Measurements from ENCODE around the gene CNTNAP2.

CNTNAP2 gene

DNA sequence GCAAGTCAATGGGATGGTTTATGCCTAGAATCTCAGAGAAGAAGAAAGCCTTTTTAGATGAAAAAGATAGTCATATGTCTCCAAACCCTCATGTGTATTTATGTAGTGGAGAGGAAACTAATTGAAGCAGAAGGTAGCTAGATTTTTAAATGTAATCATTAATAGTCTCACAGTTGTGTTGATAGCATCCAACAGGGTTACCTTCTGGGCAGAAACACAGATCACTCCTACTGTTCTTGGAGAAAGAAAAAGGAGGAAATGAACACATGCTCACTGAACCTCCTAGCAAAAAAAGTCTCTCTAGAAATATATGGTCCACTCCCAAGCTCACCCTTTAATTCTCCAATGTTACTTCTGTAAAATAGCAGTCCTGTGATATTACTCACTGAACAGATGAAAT lies 1696.7 kb downstream of the CNTNAP2 start:
- H3K4me3 ChIP-seq (replicated peaks; ENCODE audit: low read depth, low read length): no peak overlapping the region
- no peak for DNase-seq (ENCODE audit: extremely low read depth, low read depth)
- TF ChIP-seq, protein P1, sequence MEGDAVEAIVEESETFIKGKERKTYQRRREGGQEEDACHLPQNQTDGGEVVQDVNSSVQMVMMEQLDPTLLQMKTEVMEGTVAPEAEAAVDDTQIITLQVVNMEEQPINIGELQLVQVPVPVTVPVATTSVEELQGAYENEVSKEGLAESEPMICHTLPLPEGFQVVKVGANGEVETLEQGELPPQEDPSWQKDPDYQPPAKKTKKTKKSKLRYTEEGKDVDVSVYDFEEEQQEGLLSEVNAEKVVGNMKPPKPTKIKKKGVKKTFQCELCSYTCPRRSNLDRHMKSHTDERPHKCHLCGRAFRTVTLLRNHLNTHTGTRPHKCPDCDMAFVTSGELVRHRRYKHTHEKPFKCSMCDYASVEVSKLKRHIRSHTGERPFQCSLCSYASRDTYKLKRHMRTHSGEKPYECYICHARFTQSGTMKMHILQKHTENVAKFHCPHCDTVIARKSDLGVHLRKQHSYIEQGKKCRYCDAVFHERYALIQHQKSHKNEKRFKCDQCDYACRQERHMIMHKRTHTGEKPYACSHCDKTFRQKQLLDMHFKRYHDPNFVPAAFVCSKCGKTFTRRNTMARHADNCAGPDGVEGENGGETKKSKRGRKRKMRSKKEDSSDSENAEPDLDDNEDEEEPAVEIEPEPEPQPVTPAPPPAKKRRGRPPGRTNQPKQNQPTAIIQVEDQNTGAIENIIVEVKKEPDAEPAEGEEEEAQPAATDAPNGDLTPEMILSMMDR (IDR thresholded peaks at IDR 0.05; ENCODE audit: low read depth, low read length, missing control alignments): no peak

DNA sequence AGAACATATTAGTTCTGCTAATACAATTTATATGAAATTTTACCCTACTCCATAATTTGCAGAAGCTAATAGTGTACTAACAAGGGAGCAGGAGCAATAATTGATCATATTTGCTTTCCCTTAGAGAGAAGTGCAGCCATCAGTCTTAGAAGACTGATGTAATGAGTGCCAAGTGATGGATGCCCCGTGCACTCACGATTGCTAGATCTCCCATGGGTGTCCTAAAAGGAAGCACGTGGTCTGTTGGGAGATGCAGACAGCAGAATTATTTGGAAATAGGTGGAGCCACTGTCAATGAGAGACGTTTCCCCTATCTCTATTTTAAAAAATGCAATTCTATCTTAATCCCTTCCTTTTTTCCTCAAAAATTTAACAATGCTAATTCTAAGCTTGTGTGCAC lies 1701.7 kb downstream of the CNTNAP2 start:
- H3K4me3 ChIP-seq (replicated peaks; ENCODE audit: low read depth, low read length): no peak overlapping the region
- TF ChIP-seq, protein P1 (IDR thresholded peaks at IDR 0.05; ENCODE audit: low read depth, low read length, missing control alignments): no peak
- DNase-seq (ENCODE audit: extremely low read depth, low read depth): no peak

DNA sequence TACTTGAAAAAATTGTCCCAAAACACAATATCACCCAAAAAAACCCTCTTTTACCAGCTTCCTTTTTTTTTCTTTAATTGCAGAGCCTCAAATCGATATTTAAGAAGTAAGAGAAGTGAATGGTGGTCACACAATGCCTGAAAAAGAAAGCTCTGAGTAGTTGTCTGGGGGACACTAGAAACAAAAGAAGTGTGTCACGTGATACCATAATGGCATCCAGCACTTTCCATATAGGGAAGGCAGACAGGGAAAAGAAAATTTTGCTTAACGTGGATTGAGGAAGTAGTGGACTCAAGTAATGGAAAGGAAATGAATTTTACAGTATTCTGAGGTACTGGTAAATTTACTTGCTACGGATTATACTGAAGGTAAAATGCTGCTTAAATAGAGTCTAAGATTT lies 1708.1 kb downstream of the CNTNAP2 start:
- TF ChIP-seq, protein P1 (IDR thresholded peaks at IDR 0.05; ENCODE audit: low read depth, low read length, missing control alignments): no peak
- no peak overlapping the region for H3K4me3 ChIP-seq (replicated peaks; ENCODE audit: low read depth, low read length)
- DNase-seq (ENCODE audit: extremely low read depth, low read depth): no peak

DNA sequence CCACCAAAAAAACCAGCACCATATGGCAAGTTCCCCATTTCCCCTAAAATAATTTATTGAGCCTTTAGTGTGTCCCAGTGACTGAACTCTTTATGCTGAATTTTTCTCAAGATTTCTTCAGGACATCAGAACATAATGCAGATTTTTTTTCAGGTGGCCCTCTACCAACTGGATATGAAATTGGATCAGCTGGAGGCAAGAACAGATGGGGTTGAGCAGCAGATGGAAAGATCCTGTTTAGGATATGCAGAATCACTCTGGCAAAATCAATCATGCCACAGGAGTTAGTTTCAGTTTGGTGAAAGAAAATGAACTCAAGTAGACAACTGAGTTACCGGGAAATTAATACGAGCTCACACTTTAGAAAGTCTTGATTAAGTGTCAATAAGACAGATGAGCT lies 1712.4 kb downstream of the CNTNAP2 start:
- TF ChIP-seq, protein P1 (IDR thresholded peaks at IDR 0.05; ENCODE audit: low read depth, low read length, missing control alignments): no peak
- H3K4me3 ChIP-seq (replicated peaks; ENCODE audit: low read depth, low read length): no peak overlapping the region
- DNase-seq (ENCODE audit: extremely low read depth, low read depth): no peak

DNA sequence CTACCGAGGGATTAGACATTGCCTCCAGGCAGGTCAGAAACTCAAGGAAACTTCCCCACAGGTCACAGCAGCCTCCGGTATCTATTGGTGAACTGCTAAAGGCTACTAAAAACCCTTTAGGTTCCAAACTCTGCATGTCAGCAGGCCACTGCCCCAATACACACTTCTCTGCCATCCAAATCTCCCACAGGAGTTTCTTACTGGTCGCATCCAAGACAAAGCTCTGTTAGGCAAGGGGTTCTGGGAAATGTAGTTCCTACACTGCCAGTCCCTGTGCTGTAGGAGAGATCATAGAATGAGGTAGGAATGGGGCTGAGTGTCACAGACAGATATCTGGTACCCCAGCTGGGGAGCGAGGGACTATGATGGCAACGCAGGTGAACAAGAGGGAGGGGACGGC lies 1717.0 kb downstream of the CNTNAP2 start:
- no peak overlapping the region for H3K4me3 ChIP-seq (replicated peaks; ENCODE audit: low read depth, low read length)
- DNase-seq (ENCODE audit: extremely low read depth, low read depth): no peak
- TF ChIP-seq, protein P1 (IDR thresholded peaks at IDR 0.05; ENCODE audit: low read depth, low read length, missing control alignments): no peak

DNA sequence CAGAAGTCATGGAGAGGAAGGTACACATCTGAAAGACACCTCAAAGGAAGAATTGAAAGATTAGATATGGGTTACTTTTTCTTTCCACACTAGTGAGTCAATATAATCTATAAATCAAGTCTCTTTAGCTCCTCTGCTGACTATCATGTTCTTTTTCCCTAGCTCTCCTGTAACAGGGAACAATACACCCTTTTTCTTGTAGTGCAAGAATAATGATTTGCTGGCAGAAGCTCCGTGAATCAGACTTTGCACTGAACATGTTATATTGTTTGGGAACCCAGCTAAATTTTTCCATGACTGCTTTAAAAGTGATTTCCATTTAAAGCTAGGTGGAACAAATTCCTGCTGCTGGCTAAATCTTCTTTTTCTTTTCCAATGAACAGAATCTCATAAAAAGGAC lies 1717.4 kb downstream of the CNTNAP2 start:
- TF ChIP-seq, protein P1 (IDR thresholded peaks at IDR 0.05; ENCODE audit: low read depth, low read length, missing control alignments): no peak
- H3K4me3 ChIP-seq (replicated peaks; ENCODE audit: low read depth, low read length): no peak overlapping the region

DNA sequence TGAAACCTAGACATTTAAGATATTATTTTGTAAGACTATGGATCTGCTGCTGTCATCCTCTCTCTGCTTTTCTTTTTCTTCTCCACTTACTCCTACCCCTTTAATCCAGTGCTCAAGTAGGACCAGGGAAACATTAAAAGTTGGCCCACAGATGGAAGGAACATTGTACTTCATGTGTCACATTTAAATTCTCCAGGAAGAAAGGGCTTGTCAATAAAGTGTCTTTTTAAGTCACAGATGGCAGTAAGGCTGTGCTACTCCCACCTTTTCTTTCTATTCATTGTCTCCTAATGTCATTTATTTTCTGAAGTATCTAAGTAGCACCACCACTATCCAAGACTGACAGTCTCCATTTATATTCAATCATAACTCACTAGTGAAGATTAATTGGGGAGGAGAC lies 1736.2 kb downstream of the CNTNAP2 start:
- no peak for DNase-seq (ENCODE audit: extremely low read depth, low read depth)
- TF ChIP-seq, protein P1 (IDR thresholded peaks at IDR 0.05; ENCODE audit: low read depth, low read length, missing control alignments): no peak
- H3K4me3 ChIP-seq (replicated peaks; ENCODE audit: low read depth, low read length): no peak overlapping the region

More for the DNA sequence above, 1717.4 kb downstream of the CNTNAP2 start:
- DNase-seq (ENCODE audit: extremely low read depth, low read depth): no peak
